NCI-H748 (cell line): ENCODE data around the gene DDX51.

ENCODE experiments used
- DNase-seq: peaks from one replicate; lab custom pipeline; 2025; ENCODE audit not compliant: unreplicated experiment; lab: John Stamatoyannopoulos, UW

Gene DDX51

DNA sequence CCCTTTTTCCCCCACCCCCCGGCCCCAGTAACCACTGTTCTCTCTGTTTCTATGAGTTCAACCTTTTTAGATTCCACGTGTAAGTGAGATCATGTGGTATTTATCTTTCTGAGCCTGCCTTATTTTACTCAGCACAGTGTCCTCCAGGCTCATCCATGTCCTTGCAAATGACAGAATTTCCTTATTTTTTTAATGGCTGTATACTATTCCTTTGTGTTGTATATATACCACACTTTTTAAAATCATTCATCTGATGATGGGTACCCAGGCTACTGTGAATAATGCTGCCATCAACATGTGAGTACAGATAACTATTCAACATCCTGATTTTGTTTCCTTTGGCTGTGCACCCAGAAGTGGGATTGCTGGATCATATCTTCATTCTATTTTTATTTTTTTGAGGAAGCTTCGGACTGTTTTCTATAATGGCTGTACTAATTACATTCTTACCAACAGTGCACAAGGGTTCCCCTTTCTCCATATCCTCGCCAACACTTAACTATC, 54.7 kb downstream of the DDX51 start:
- no peak for DNase-seq
